Calu3 (cell line): ENCODE measurements around the gene LINGO1. TPM values are rescaled to one million over a fixed set of nuclear protein-coding genes. Genes with fewer than 3 reads are reported as not detected.

Experiments
- Bru-seq: library from RNA; stranded (reverse); fragments of 400-500 nt; gene quantifications from one replicate; lab custom pipeline; 2021; lab: Mats Ljungman, UMichigan
- BruChase-seq, 2 experiments: library from RNA; stranded (reverse); fragments of 400-500 nt; gene quantifications; one replicate each; lab custom pipeline; 2021; lab: Mats Ljungman, UMichigan
- BruUV-seq: library from RNA; stranded (reverse); fragments of 400-500 nt; replicated peaks from 2 replicates; lab custom pipeline; 2021; lab: Mats Ljungman, UMichigan
- CTCF ChIA-PET: fragments of 300-600 bp; sonication (Branson Sonifier 250); formaldehyde crosslinking; loops from one replicate; lab custom pipeline; 2022; ENCODE audit warnings: antibody characterized with exemption; lab: Charles Lee
- DNase-seq: peaks from one replicate; pipeline ENCODE4 v3.0.0; 2022
- H3K27ac Mint-ChIP-seq: one replicate; pipeline ENCODE4 v1.8.0; 2022; ENCODE audit warnings: mixed read lengths; ENCODE audit not compliant: unreplicated experiment
- H3K27me3 Mint-ChIP-seq: one replicate; pipeline ENCODE4 v1.8.0; 2022; ENCODE audit warnings: mixed read lengths; ENCODE audit not compliant: unreplicated experiment
- H3K36me3 Mint-ChIP-seq: one replicate; pipeline ENCODE4 v1.8.0; 2022; ENCODE audit warnings: mild to moderate bottlenecking, moderate library complexity, mixed read lengths; ENCODE audit not compliant: insufficient read depth, unreplicated experiment
- H3K4me1 Mint-ChIP-seq: one replicate; pipeline ENCODE4 v1.8.0; 2022; ENCODE audit warnings: mild to moderate bottlenecking, low read depth, mixed read lengths; ENCODE audit not compliant: unreplicated experiment
- H3K4me3 Mint-ChIP-seq: one replicate; pipeline ENCODE4 v1.8.0; 2022; ENCODE audit warnings: mild to moderate bottlenecking, low read depth, moderate library complexity, mixed read lengths; ENCODE audit not compliant: unreplicated experiment
- H3K9me3 Mint-ChIP-seq: one replicate; pipeline ENCODE4 v1.8.0; 2022; ENCODE audit warnings: low read depth, mixed read lengths; ENCODE audit not compliant: unreplicated experiment
- CTCF ChIP-seq: fragments of 200-600 bp; IDR thresholded peaks from one replicate; pipeline ENCODE4 v1.8.0; 2022; ENCODE audit warnings: antibody characterized with exemption; ENCODE audit not compliant: unreplicated experiment
- intact Hi-C: fragments of 100-400 bp; cut with micrococcal nuclease; formaldehyde crosslinking; loops from one replicate; pipeline ENCODE4 v1.10.0; 2022; ENCODE audit not compliant: unreplicated experiment
- long read RNA-seq: library from polyadenylated mRNA; stranded (forward); transcript quantifications from one replicate; pipeline ENCODE4 v2.0.0, GENCODE V29; 2022
- total RNA-seq: library from RNA; stranded (reverse); gene quantifications from 2 replicates; pipeline ENCODE4 v1.2.3, GENCODE V29; 2022

Gene LINGO1, protein sequence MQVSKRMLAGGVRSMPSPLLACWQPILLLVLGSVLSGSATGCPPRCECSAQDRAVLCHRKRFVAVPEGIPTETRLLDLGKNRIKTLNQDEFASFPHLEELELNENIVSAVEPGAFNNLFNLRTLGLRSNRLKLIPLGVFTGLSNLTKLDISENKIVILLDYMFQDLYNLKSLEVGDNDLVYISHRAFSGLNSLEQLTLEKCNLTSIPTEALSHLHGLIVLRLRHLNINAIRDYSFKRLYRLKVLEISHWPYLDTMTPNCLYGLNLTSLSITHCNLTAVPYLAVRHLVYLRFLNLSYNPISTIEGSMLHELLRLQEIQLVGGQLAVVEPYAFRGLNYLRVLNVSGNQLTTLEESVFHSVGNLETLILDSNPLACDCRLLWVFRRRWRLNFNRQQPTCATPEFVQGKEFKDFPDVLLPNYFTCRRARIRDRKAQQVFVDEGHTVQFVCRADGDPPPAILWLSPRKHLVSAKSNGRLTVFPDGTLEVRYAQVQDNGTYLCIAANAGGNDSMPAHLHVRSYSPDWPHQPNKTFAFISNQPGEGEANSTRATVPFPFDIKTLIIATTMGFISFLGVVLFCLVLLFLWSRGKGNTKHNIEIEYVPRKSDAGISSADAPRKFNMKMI
- 0.27 TPM in 1 of 2 replicates, not detected in the other for total RNA-seq
- Bru-seq, nascent RNA: not detected
- not detected for BruChase-seq, experiment 1, labeled RNA remaining after a 6-hour chase
- BruChase-seq, experiment 2, labeled RNA remaining after a 2-hour chase: not detected
- long read RNA-seq: 0 reads

DNA sequence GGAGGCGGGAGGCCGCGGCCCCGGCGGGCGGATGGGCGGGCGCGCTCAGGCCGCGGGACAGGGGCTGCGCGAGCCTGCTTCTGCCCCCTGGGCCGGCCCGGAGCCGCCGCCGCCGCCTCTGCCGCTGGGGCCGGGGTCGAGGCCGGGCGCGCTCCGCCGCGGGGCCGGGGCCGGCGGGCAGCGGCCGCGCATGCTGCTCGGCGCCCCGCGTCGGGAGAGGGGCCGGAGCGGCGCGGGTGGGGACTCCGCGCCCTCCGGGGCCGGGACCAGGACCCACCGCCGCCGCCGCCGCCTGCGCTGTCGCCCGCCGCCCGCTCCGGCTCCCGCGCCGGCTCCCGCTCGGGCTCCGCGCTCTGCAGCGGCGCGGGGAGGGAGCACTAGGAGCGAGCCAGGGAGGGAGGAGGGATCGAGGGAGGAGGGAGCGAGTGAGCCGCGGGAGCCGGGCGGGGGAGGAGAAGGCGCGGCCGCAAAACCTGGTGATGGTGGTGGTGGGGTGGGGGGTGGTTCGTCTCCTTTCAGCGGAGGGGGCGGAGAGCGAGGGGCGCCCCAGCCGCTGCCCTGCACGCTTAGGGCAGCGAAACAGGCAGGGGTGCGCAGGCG is at the start of gene LINGO1:
Gene LINGO1, minus strand, starts transcription at position 379 of the 600 bp plus-strand sequence. CDS start 597 bp downstream, outside the sequence.
- CTCF ChIA-PET: interaction anchor here (0.7 to 3.0 kb wide), 22 partner anchors 9 to 659 kb away, joined by 3 to 29 read pairs (median 4); no protein-coding TSS in a partner anchor
- no peak within 1 kb of the TSS for H3K27ac Mint-ChIP-seq
- BruUV-seq: no TSS peak
- H3K27me3 Mint-ChIP-seq: peaks cover 85% of the 10 kb centered on the region
- no peak for TF ChIP-seq CTCF
- H3K9me3 Mint-ChIP-seq: no peaks in the 10 kb centered on the region
- DNase-seq: peak; percentile 24
- peaks cover 4% of the 10 kb centered on the region for H3K36me3 Mint-ChIP-seq
- intact Hi-C loops: loop anchor here (10.0 kb wide), 1 partner anchor 528 kb away; no protein-coding TSS in a partner anchor
- H3K4me1 Mint-ChIP-seq: no peaks in the 10 kb centered on the region
- H3K4me3 Mint-ChIP-seq: peak within 1 kb of the TSS; percentile 58

GRCh38 chr15:77681362-77681761 is 48.6 kb upstream of the LINGO1 start:
- H3K9me3 Mint-ChIP-seq: no peaks in the 10 kb centered on the region
- CTCF ChIA-PET: no interaction called here
- peaks cover 81% of the 10 kb centered on the region for H3K27me3 Mint-ChIP-seq
- no peak overlapping the region for H3K4me3 Mint-ChIP-seq
- H3K36me3 Mint-ChIP-seq: no peaks in the 10 kb centered on the region
- no peak for TF ChIP-seq CTCF
- H3K4me1 Mint-ChIP-seq: no peaks in the 10 kb centered on the region
- intact Hi-C loops: no loop called here
- H3K27ac Mint-ChIP-seq: no peak overlapping the region
- DNase-seq: no peak
- BruUV-seq: no TSS peak

GRCh38 chr15:77676569-77677375 is 44.1 kb upstream of the LINGO1 start:
- CTCF ChIA-PET: no interaction called here
- DNase-seq: no peak
- H3K27me3 Mint-ChIP-seq: peaks cover 49% of the 10 kb centered on the region

More at GRCh38 chr15:77676569-77677375, 44.1 kb upstream of the LINGO1 start:
- Mint-ChIP-seq H3K27ac (no peak overlapping the region), H3K4me1 (no peaks in the 10 kb centered on the region), H3K9me3 (no peaks in the 10 kb centered on the region), H3K4me3 (no peak overlapping the region), H3K36me3 (no peaks in the 10 kb centered on the region)
- BruUV-seq: no TSS peak
- TF ChIP-seq CTCF: no peak
- intact Hi-C loops: no loop called here
